ENCODE data around the gene NEDD4. TPM values are rescaled to one million over a fixed set of nuclear protein-coding genes. Genes with fewer than 3 reads are reported as not detected.
A peak's percentile ranks its signal among the peaks of the same experiment; 100 is the strongest.
"Not testable (repeated sequence)": the region's sequence is repeated elsewhere in the genome, so short reads cannot be mapped to it uniquely, and the experiment has no call there.

Gene NEDD4
- total RNA-seq, 4 donors from 2014 or later = 19.2 to 35.1 (median 23.1) TPM

DNA sequence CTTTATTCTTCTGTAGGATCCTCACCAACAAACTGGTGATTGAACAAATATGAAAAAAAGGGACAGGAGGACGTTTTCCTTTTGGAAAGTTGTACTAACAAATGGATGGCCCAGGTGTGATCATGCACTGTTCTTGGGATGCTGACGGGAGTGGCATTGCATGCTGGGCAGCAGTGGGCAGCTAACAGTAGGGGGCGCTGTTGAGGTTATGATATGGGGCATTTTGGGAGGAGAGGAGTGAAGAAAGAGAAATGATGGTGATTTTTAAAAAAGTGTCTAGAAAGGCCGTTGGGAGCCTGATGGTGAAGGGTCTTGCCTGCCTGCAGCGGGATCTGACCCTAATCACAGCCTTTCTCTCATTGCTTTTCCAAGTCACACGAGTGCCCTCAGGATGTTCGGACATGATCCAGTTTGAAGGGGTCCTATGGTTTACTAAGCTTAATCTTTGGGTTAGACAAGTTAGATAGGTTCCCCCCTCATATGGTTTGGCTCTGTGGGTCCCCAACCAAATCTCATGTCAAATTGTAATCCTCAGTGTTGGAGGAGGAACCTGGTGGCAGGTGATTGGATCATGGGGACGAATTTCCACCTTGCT, 204.2 kb downstream of the NEDD4 start:
- Histone ChIP-seq H3K36me3 (no peaks in the 10 kb centered on the region), H3K4me3 (no peak overlapping the region), H3K4me1 (no peaks in the 10 kb centered on the region), H3K9me3 (no peaks in the 10 kb centered on the region), H3K27ac (replicated peaks in 1 of 4) (no peak overlapping the region), H3K27me3 (peaks cover 0 to 3% (median 0%) of the 10 kb centered on the region in 4 donors)
- intact Hi-C loops (cut with DNase I) = no loop called here
- 81% methylated on average over 8 of the region's 8 CpGs for WGBS
- TF ChIP-seq, protein P1, sequence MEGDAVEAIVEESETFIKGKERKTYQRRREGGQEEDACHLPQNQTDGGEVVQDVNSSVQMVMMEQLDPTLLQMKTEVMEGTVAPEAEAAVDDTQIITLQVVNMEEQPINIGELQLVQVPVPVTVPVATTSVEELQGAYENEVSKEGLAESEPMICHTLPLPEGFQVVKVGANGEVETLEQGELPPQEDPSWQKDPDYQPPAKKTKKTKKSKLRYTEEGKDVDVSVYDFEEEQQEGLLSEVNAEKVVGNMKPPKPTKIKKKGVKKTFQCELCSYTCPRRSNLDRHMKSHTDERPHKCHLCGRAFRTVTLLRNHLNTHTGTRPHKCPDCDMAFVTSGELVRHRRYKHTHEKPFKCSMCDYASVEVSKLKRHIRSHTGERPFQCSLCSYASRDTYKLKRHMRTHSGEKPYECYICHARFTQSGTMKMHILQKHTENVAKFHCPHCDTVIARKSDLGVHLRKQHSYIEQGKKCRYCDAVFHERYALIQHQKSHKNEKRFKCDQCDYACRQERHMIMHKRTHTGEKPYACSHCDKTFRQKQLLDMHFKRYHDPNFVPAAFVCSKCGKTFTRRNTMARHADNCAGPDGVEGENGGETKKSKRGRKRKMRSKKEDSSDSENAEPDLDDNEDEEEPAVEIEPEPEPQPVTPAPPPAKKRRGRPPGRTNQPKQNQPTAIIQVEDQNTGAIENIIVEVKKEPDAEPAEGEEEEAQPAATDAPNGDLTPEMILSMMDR (IDR thresholded peaks at IDR 0.05) = peak; percentile 19 to 58 (median 30)
- no peak for TF ChIP-seq EP300 (IDR thresholded peaks at IDR 0.05)
- DNase-seq (ENCODE audit: extremely low spot score) = no peak

DNA sequence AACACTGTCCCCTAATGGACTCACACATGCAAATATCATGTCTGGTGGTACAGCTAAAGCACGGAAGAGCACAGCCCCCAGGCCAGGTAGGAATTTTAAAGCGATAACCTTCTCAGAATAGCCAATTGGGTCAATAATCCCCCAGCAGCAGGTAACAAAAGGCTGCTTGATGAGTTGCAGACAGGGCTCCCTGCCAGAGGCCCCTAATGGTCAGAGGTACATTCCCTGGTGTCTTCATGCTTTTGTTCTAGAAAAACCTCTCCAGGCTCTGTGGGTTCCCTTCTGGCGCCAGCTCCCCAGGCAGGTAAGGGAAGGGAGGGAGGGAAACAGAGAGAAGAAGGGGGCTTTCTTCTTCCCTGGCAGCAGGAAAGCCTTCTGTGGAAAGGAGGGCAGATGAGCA, 207.1 kb downstream of the NEDD4 start:
- no peak overlapping the region for H3K27ac ChIP-seq (replicated peaks in 1 of 4)
- H3K4me3 ChIP-seq = no peak overlapping the region
- H3K4me1 ChIP-seq = no peaks in the 10 kb centered on the region
- H3K36me3 ChIP-seq = no peaks in the 10 kb centered on the region
- H3K27me3 ChIP-seq = peaks cover 0 to 3% (median 0%) of the 10 kb centered on the region in 4 donors
- TF ChIP-seq, protein P1 (IDR thresholded peaks at IDR 0.05) = no peak
- no peak for TF ChIP-seq POLR2AphosphoS5 (IDR thresholded peaks at IDR 0.05)
- no peak for TF ChIP-seq POLR2A (IDR thresholded peaks at IDR 0.05; ENCODE audit: low read depth)
- no peak for TF ChIP-seq EP300 (IDR thresholded peaks at IDR 0.05)
- intact Hi-C loops (cut with DNase I) = no loop called here
- 92% methylated on average over 3 of the region's 3 CpGs for WGBS
- H3K9me3 ChIP-seq = no peaks in the 10 kb centered on the region
- no peak for DNase-seq (ENCODE audit: extremely low spot score)

DNA sequence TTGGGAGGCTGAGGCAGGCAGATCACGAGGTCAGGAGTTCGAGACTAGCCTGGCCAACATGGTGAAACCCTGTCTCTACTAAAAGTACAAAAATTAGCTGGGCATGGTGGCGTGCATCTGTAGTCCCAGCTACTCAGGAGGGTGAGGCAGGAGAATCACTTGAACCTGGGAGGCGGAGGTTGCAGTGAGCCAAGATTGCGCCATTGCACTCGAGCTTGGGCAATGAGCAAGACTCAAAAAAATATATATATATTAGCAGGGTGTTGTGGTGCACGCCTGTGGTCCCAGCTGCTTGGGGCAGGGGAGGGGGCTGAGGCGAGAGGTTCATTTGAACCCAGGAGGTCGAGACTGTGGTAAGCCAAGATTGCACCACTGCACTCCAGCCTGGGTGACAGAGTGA, 207.8 kb downstream of the NEDD4 start:
- 96% methylated on average over 9 of the region's 9 CpGs for WGBS
- H3K4me1 ChIP-seq; H3K27me3 ChIP-seq; H3K9me3 ChIP-seq; H3K36me3 ChIP-seq; DNase-seq (ENCODE audit: extremely low spot score); intact Hi-C loops (cut with DNase I); H3K4me3 ChIP-seq; H3K27ac ChIP-seq (replicated peaks in 1 of 4): not testable (repeated sequence)

DNA sequence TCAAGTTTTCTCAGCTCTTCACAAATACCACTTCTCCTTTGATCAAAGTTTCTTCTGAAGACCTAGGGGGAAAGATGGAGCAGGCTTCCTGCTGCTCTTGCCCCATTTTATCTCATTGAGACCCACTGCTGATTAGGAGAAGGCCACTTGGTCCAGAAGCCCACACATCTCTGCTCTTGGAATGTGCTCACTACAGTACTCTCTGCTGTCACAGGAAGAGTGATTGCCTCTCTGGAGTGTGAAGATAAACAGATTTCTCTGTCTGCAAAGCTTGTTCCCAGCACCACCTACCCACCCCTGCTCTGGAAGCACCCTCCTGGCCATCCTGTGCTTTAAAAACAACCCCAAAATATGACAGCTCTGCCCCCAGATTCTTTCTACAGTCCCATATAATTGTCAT, 209.1 kb downstream of the NEDD4 start:
- peaks cover 0 to 2% (median 0%) of the 10 kb centered on the region in 4 donors for H3K27me3 ChIP-seq
- no peaks in the 10 kb centered on the region for H3K36me3 ChIP-seq
- intact Hi-C loops (cut with DNase I) = no loop called here
- H3K27ac ChIP-seq (replicated peaks in 1 of 4) = no peak overlapping the region
- no peak overlapping the region for H3K4me3 ChIP-seq
- TF ChIP-seq POLR2AphosphoS5 (IDR thresholded peaks at IDR 0.05) = no peak
- no peak for TF ChIP-seq POLR2A (IDR thresholded peaks at IDR 0.05; ENCODE audit: low read depth)
- TF ChIP-seq, protein P1 (IDR thresholded peaks at IDR 0.05) = no peak
- no peak for TF ChIP-seq EP300 (IDR thresholded peaks at IDR 0.05)
- H3K9me3 ChIP-seq = no peaks in the 10 kb centered on the region
- no peaks in the 10 kb centered on the region for H3K4me1 ChIP-seq
- DNase-seq (ENCODE audit: extremely low spot score) = no peak

DNA sequence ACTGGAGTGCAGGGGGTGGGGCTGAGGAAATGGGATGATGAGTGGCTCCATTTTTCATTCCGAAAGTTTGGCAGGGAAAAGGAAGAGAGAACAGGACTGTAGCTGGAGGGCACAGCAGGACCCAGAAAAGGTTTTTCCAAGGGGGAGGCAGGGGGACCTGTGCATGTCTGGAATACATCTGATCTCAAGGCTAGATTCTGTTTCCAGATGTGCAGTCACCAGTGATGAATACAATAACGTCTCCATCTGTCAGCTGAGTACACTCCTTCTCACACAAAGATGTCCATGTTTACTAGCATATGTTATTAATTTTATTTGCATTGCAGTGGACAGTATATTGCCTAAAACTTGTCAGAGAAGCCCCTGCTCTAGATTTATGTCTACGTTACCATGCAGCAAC, 210.5 kb downstream of the NEDD4 start:
- WGBS = 57% methylated on average over 3 of the region's 3 CpGs
- intact Hi-C loops (cut with DNase I) = no loop called here
- H3K27me3 ChIP-seq = no peaks in the 10 kb centered on the region
- TF ChIP-seq, protein P1 (IDR thresholded peaks at IDR 0.05) = no peak
- TF ChIP-seq POLR2AphosphoS5 (IDR thresholded peaks at IDR 0.05) (no peak), EP300 (IDR thresholded peaks at IDR 0.05) (no peak), POLR2A (IDR thresholded peaks at IDR 0.05; ENCODE audit: low read depth) (no peak)
- no peak for DNase-seq (ENCODE audit: extremely low spot score)
- H3K36me3 ChIP-seq = no peaks in the 10 kb centered on the region
- no peak overlapping the region for H3K4me3 ChIP-seq
- no peaks in the 10 kb centered on the region for H3K4me1 ChIP-seq
- no peak overlapping the region for H3K27ac ChIP-seq (replicated peaks in 1 of 4)
- no peaks in the 10 kb centered on the region for H3K9me3 ChIP-seq

Measured in esophagus muscularis mucosa (tissue), 4 donors.